GM21528 (cell line): ENCODE measurements around the gene VPS18.
A peak's percentile ranks its signal among the peaks of the same experiment; 100 is the strongest.

Experiments
- ATAC-seq: cut with Tn5 transposase; IDR thresholded peaks from one replicate; pipeline ENCODE4 v1.9.1; 2021; ENCODE audit warnings: mild to moderate bottlenecking, moderate library complexity; ENCODE audit not compliant: unreplicated experiment, low FRiP score

The VPS18 gene

DNA sequence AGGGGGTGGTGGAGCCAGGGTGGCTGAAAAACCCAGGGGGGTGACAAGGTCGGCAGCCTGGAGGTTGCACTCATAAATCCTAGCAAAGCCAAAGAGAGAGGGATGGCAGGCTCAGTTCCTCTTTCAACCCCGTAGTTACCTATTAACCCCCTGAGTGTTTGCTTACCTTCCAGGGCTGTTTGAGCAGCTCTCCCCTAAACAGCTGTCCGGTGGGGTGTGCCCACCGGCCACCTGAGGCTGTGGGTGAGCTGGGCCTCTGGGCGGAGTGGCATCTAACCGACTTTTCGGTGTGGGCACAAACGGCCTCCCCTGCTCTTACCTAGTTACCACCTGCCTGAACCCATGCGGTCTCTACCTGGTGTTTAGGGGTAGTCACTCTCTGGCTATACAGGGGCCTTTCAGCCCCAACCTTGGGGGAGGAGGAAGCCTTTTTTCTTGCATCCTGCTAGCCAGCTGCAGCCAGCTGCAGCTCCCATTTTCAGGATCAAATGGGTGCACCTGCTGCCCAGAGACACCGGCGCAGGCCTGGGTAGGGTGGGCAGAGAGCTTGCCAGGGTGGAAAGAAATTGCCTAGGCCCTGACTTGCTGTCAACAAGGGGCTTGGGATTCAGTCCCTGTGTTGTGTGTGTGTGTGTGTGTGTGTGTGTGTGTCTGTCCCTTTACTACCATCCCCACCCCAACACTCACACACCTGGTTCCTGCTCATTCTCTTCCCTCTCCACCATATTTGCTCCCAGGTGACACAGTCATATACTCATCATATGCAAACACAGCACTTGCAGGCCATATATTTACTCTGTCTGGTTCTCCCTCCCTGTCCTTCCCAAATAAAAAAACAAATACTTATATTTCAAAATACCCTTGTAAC lies 38.6 kb downstream of the VPS18 start:
- ATAC-seq, result no peak

DNA sequence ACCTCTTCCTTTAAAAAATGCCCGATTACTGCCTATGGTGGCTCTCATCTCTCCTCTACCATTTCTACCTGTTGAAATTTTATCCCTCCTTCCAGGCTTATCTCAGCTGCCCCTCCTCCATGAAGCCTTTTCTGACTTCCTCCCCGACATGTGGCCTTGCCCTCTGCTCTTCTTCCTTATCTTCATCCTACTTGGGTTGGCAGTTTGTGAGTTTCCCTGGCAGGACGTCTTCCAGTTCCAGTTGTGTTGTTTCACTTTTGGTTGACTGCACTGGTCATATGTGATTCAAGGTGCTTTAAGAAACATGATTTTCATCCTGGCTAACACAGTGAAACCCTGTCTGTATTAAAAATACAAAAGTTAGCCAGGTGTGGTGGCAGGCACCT lies 39.3 kb downstream of the VPS18 start:
- no peak for ATAC-seq

DNA sequence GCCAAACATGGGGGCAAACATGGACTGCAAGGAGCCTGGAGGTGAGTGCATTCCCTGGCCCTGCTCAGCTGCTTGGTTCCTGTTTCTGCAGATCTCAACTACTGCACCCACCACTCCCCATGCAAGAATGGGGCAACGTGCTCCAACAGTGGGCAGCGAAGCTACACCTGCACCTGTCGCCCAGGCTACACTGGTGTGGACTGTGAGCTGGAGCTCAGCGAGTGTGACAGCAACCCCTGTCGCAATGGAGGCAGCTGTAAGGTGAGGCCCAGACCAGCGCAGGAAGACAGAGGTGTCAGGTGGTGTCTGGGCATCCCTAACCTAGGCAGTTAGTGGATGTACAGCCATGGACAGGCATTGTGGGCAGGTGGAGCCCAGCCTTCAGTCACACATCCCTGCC lies 40.2 kb downstream of the VPS18 start:
- no peak for ATAC-seq

DNA sequence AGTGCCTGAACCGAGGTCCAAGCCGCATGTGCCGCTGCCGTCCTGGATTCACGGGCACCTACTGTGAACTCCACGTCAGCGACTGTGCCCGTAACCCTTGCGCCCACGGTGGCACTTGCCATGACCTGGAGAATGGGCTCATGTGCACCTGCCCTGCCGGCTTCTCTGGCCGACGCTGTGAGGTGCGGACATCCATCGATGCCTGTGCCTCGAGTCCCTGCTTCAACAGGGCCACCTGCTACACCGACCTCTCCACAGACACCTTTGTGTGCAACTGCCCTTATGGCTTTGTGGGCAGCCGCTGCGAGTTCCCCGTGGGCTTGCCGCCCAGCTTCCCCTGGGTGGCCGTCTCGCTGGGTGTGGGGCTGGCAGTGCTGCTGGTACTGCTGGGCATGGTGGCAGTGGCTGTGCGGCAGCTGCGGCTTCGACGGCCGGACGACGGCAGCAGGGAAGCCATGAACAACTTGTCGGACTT lies 42.0 kb downstream of the VPS18 start:
- no peak for ATAC-seq

- ATAC-seq, result no peak
Observed at GRCh38 chr15:40936709-40937666, 42.7 kb downstream of the VPS18 start.

DNA sequence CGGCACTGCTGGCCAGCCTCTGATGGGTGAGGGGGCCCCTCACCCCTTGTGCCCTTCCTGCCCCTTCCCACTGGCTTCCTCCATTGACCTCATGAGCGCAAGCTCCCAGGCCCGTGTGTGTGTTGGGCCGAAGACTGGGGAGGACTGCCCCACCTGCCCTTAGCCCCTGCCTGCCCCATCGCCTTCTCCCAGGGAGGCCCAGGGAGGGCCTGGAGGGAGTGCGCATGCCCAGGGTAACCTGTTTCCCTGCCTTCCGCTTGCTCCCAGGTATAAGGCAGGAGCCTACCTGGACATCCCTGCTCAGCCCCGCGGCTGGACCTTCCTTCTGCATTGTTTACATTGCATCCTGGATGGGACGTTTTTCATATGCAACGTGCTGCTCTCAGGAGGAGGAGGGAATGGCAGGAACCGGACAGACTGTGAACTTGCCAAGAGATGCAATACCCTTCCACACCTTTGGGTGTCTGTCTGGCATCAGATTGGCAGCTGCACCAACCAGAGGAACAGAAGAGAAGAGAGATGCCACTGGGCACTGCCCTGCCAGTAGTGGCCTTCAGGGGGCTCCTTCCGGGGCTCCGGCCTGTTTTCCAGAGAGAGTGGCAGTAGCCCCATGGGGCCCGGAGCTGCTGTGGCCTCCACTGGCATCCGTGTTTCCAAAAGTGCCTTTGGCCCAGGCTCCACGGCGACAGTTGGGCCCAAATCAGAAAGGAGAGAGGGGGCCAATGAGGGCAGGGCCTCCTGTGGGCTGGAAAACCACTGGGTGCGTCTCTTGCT lies 43.7 kb downstream of the VPS18 start:
- ATAC-seq, result no peak

- no peak for ATAC-seq
Observed at GRCh38 chr15:40938536-40938870, 44.3 kb downstream of the VPS18 start.

DNA sequence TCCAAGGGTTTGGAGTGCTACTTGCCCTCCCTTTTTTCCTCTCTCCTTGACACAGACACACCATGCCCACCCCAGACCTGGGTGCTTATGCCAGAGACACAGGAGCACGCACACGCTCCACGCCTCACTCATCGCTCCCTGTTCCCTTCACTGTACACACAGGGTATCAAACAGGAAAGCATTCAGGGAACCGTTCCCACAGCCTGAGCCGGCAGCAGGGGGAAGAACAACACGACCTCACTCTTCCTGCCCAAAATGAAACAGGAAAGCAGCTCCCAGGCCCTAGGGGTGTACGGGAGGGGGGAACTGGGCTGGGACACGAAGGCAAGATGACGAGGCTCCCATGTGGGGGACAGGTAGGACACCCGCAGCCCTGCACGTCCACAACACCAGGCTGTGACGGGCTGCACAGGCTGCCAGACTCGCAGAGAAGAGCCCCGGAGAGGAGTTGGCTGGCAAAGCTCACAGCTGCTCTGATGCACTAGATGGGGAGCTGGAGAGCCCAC lies 46.1 kb downstream of the VPS18 start:
- no peak for ATAC-seq

- ATAC-seq, result no peak
Observed at GRCh38 chr15:40941068-40941527, 46.8 kb downstream of the VPS18 start.

DNA sequence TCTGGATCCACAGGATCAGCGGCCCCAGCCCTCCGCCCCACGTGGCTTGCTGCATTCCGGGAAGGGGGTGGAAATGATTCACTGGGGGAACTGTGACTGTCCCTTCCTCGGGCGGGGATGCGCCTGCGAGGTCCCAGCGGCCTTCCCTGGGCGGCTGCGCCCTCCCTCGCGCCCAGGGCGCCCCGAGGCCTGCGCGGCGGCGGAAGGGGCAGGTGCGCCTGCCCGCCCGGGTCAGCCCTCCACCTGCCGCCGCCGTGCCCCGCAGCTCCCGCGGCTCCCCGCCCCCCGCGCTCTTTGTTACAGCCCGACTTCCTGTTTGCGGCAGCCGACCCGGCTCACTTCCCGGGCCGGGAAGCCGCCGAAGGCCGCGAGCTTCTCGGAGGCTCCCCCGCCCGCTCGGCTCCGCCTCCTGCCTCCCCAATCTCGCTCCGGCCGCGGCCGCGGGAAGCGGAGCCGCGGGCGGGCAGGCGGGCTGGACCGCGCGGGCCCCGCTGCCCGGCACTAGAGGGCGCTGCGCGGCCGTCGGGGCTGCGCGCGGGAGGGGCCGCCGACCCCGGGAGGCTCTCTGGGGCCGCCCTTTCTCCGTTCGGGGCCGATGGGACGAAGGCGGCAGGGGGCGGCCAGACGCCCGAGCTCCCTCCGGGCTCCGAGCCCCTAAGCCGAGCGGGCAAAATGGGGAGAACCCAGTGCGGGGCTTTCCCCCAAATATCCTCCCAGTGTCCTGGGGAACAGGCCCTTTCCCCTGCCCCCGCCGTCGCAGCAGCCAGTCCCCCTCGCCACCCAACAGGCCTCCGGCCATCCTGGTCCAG lies 47.5 kb downstream of the VPS18 start:
- peak; percentile 64 for ATAC-seq

DNA sequence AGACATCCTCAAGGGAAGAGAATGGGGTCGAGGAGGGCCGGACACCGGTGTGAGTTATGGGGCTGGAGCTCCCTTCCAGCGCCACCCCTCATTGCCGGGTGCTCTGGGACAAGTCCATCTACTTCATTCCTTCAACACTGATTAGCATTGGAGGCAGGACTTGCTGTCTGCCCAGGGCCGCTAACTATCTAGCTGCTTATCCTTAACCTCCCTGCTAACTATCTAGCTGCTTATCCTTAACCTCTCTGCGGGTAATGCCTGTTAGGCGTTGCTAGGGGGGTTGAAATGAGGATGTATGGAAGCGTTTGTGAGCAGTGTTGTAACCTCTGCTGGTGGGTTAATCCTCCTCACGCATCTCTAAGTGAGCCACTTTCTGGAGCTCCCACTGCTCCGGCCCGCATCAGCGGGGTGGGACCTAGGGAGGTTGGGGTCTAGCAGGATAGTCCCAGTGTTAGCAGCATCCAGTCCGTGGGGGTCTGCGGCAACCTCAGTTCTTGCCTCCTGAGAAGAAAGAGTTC lies 48.1 kb downstream of the VPS18 start:
- no peak for ATAC-seq

- ATAC-seq, result no peak
Observed at GRCh38 chr15:40942878-40943277, 48.6 kb downstream of the VPS18 start.

GRCh38 chr15:40943764-40944365 lies 49.6 kb downstream of the VPS18 start:
- ATAC-seq, result no peak

GRCh38 chr15:40944510-40945296 lies 50.5 kb downstream of the VPS18 start:
- ATAC-seq, result no peak

GRCh38 chr15:40948706-40949473 lies 54.6 kb downstream of the VPS18 start:
- no peak for ATAC-seq

DNA sequence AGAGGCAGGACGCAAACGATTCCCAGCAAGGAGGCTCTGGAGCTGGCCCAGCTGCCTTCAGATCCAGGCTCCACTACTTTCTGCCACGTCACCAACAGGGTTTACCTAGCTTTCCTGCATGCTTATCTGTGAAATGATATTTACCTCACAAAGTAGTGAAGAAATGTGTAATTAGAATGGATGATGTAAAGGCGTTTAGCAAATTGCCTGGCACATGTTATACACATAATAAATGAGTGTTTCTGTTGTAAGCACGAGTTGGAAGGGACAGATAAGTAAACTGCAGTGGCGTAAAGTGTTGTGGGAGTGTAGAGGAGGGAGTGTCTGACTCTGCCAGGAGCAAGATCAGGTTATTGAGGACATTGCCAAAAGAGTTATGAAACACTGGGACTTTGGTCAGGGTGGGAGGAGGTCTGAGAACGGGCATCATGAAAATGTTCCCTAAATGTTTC lies 55.5 kb downstream of the VPS18 start:
- no peak for ATAC-seq

DNA sequence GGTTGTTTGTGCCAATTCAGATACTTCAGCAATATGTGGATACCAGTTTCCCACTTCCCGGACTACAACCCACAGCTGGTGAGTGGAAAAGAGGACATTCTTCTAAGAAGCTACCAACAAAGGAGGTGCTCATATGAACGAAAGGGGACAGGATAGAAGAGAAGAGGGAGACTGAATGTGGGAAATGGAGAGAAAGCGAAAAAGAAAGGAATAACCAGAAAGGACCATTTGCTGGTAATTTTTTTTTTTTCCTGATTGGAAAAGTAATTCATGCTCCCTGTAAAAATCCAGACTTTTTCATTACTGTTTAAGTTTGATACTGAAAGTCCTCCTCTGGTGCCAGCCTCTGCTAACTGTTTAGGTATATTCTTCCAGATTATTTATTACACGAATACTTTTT lies 57.5 kb downstream of the VPS18 start:
- ATAC-seq, result no peak
